Mesenchymal stem cell (in vitro differentiated cells and primary cell): ENCODE measurements around the gene RRAS2.
"Not testable (repeated sequence)": the region's sequence is repeated elsewhere in the genome, so short reads cannot be mapped to it uniquely, and the experiment has no call there.

Experiments used
- DNase-seq: peaks from one replicate; pipeline ENCODE4 v3.0.0-alpha.2; 2013
- H2AFZ ChIP-seq: one replicate; pipeline ENCODE4 v1.6.1; 2013; ENCODE audit warnings: low read depth, mild to moderate bottlenecking, control low read depth, inconsistent platforms, low read length, moderate library complexity
- H2AK5ac ChIP-seq: 2 replicates; pipeline ENCODE4 v1.6.1; 2013; ENCODE audit warnings: low read length, moderate library complexity, mild to moderate bottlenecking, inconsistent platforms; ENCODE audit not compliant: severe bottlenecking
- H2BK120ac ChIP-seq: one replicate; pipeline ENCODE4 v1.6.1; 2013; ENCODE audit warnings: low read depth, mild to moderate bottlenecking, inconsistent platforms, low read length, moderate library complexity
- H2BK12ac ChIP-seq, 2 experiments: one replicate each; pipeline ENCODE4 v1.6.1; 2013; ENCODE audit warnings: inconsistent platforms in 2 of 2, low read length in 2 of 2, mild to moderate bottlenecking in 2 of 2, moderate library complexity in 2 of 2, control low read depth in 1 of 2
- H2BK15ac ChIP-seq: one replicate; pipeline ENCODE4 v1.6.1; 2013; ENCODE audit warnings: mild to moderate bottlenecking, low read depth, inconsistent platforms; ENCODE audit not compliant: poor library complexity, severe bottlenecking
- H2BK5ac ChIP-seq: 2 replicates; pipeline ENCODE4 v1.6.1; 2013; ENCODE audit warnings: low read depth, mild to moderate bottlenecking, low read length, control low read depth, inconsistent platforms; ENCODE audit not compliant: poor library complexity, severe bottlenecking
- H3K14ac ChIP-seq, 2 experiments: one replicate each; pipeline ENCODE4 v1.6.1; 2013; ENCODE audit warnings: inconsistent platforms in 2 of 2, low read length in 2 of 2, control low read depth in 1 of 2, mild to moderate bottlenecking in 1 of 2, moderate library complexity in 1 of 2
- H3K18ac ChIP-seq, 2 experiments: one replicate each; pipeline ENCODE4 v1.6.1; 2013; ENCODE audit warnings: inconsistent platforms in 2 of 2, low read length in 2 of 2, control low read depth in 1 of 2, low read depth in 1 of 2, mild to moderate bottlenecking in 1 of 2
- H3K23ac ChIP-seq, 2 experiments: one replicate each; pipeline ENCODE4 v1.6.1; 2013; ENCODE audit warnings: inconsistent platforms in 2 of 2, low read length in 2 of 2, mild to moderate bottlenecking in 2 of 2, moderate library complexity in 2 of 2, control low read depth in 1 of 2
- H3K27ac ChIP-seq: 2 replicates; pipeline ENCODE4 v1.5.1; 2013; ENCODE audit warnings: mild to moderate bottlenecking, moderate library complexity, low read length, control low read depth, inconsistent platforms; ENCODE audit not compliant: poor library complexity, severe bottlenecking
- H3K27me3 ChIP-seq, 2 experiments: 2 replicates each; pipeline versions ENCODE4 v1.6.1 to v1.7.0; 2013; ENCODE audit warnings: low read length in 2 of 2, mild to moderate bottlenecking in 2 of 2, moderate library complexity in 2 of 2, control low read depth in 1 of 2, inconsistent platforms in 1 of 2; ENCODE audit not compliant: control insufficient read depth in 1 of 2, insufficient read depth in 1 of 2
- H3K36me3 ChIP-seq, 2 experiments: 2 replicates each; pipeline versions ENCODE4 v1.6.1 to v1.7.0; 2013; ENCODE audit warnings: low read length in 2 of 2, control low read depth in 1 of 2, inconsistent platforms in 1 of 2, low read depth in 1 of 2, mild to moderate bottlenecking in 1 of 2; ENCODE audit not compliant: insufficient read depth in 2 of 2, control insufficient read depth in 1 of 2
- H3K4ac ChIP-seq, 2 experiments: one replicate each; pipeline ENCODE4 v1.6.1; 2013; ENCODE audit warnings: inconsistent platforms in 2 of 2, low read length in 2 of 2, mild to moderate bottlenecking in 2 of 2, moderate library complexity in 2 of 2, control low read depth in 1 of 2, low read depth in 1 of 2
- H3K4me1 ChIP-seq: 2 replicates; pipeline ENCODE4 v1.6.1; 2013; ENCODE audit warnings: low read depth, low read length, control low read depth; ENCODE audit not compliant: control insufficient read depth, insufficient read depth
- H3K4me2 ChIP-seq: 2 replicates; pipeline ENCODE4 v1.6.1; 2013; ENCODE audit warnings: low read length, mild to moderate bottlenecking, inconsistent platforms; ENCODE audit not compliant: poor library complexity, severe bottlenecking
- H3K4me3 ChIP-seq, 2 experiments: 2 replicates each; pipeline versions ENCODE4 v1.5.1 to v1.7.0; 2013; ENCODE audit warnings: low read length in 2 of 2, mild to moderate bottlenecking in 2 of 2, control low read depth in 1 of 2, low read depth in 1 of 2; ENCODE audit not compliant: insufficient read depth in 1 of 2
- H3K79me1 ChIP-seq: replicated peaks from 2 replicates; pipeline ENCODE4 v1.6.1; 2013; ENCODE audit warnings: mild to moderate bottlenecking, control low read depth, low read length, inconsistent platforms; ENCODE audit not compliant: poor library complexity, severe bottlenecking
- H3K9ac ChIP-seq: 2 replicates; pipeline ENCODE4 v1.7.0; 2013; ENCODE audit warnings: mild to moderate bottlenecking, low read length, moderate library complexity
- H3K9me3 ChIP-seq: 2 replicates; pipeline ENCODE4 v1.7.0; 2013; ENCODE audit warnings: mild to moderate bottlenecking, low read length; ENCODE audit not compliant: control insufficient read depth
- H4K8ac ChIP-seq: one replicate; pipeline ENCODE4 v1.6.1; 2013; ENCODE audit warnings: inconsistent platforms, mild to moderate bottlenecking, low read length, moderate library complexity
- H4K91ac ChIP-seq: one replicate; pipeline ENCODE4 v1.6.1; 2013; ENCODE audit warnings: mild to moderate bottlenecking, low read length, inconsistent platforms
- WGBS: methylation state at CpG from one replicate; pipeline ENCODE4 v1.1.7; 2013; ENCODE audit warnings: mixed read lengths; 5-methylcytosine and 5-hydroxymethylcytosine counted together

Gene RRAS2

DNA sequence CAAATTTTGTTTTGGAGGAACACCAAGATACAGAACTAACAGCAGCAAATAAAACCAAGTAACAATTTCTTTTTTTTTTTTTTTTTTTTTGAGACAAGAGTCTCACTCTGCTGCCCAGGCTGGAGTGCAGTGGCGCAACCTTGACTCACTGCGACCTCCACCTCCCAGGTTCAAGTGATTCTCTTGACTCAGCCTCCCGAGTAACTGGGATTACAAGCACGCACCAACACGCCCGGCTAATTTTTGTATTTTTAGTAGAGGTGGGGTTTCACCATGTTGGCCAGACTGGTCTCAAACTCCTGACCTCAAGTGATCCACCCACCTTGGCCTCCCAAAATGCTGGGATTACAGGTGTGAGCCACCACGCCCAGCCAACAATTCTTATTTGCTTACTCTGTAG lies 4.4 kb downstream of the RRAS2 start:
- not testable (repeated sequence) for H3K4me2 ChIP-seq
- 90% methylated on average over 6 of the region's 7 CpGs for WGBS

DNA sequence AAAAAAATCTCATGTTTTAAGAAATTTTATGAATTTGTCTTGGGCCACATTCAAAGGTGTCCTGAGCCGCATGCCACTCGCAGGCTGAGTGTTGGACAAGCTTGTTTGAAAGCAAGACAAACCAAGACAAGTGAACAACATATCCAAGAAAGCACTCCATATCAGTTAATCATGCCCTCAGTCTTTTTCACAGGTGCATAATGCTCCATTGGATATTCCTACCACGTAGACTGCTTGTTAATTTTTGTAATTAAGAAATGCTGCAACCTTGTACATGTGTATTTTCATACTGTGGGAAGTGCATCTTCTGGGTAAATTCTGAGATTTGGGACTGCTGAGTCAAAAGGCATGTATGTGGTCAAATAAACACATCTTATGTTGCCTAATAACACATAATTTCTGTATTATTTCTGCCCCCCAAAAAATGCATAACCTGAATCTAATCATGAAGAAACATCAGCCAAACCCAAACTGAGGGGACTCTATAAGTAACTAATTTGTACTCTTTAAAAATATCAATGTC lies 8.2 kb downstream of the RRAS2 start:
- Histone ChIP-seq H3K4ac (no peak overlapping the region), H3K4me2 (no peak overlapping the region), H2BK120ac (no peak overlapping the region), H2BK5ac (no peak overlapping the region), H2BK12ac (no peak overlapping the region), H3K18ac (no peak overlapping the region), H3K9ac (no peak overlapping the region), H4K8ac (no peak overlapping the region), H3K36me3 (peaks cover 4 to 9% of the 10 kb centered on the region in 2 experiments), H2AK5ac (no peak overlapping the region), H3K9me3 (no peaks in the 10 kb centered on the region), H4K91ac (no peak overlapping the region), H3K79me1 (no peaks in the 10 kb centered on the region), H3K4me1 (peaks cover 2% of the 10 kb centered on the region), H3K27me3 (no peaks in the 10 kb centered on the region), H3K4me3 (no peak overlapping the region), H3K14ac (no peak overlapping the region), H3K27ac (no peak overlapping the region), H2BK15ac (no peak overlapping the region), H2AFZ (no peak overlapping the region), H3K23ac (no peak overlapping the region)
- 98% methylated on average over 2 of the region's 3 CpGs for WGBS
- DNase-seq, result no peak

More for the DNA sequence above, 4.4 kb downstream of the RRAS2 start:
- not testable (repeated sequence) for H3K36me3 ChIP-seq, H3K27me3 ChIP-seq, H3K4ac ChIP-seq, H3K9me3 ChIP-seq, H2BK15ac ChIP-seq, H4K91ac ChIP-seq, H3K27ac ChIP-seq, H2BK12ac ChIP-seq, H2AK5ac ChIP-seq, H3K79me1 ChIP-seq, DNase-seq, H3K9ac ChIP-seq, H2BK5ac ChIP-seq, H3K18ac ChIP-seq, H3K23ac ChIP-seq, H3K14ac ChIP-seq, H2BK120ac ChIP-seq, H2AFZ ChIP-seq, H4K8ac ChIP-seq, H3K4me1 ChIP-seq
- H3K4me3 ChIP-seq, result peak overlapping the region in 1 of 2 experiments; percentile 40

GRCh38 chr11:14350215-14350614 lies 8.8 kb downstream of the RRAS2 start:
- peaks cover 4 to 9% of the 10 kb centered on the region in 2 experiments for H3K36me3 ChIP-seq
- WGBS, result 89% methylated on average over 1 of the region's 2 CpGs

DNA sequence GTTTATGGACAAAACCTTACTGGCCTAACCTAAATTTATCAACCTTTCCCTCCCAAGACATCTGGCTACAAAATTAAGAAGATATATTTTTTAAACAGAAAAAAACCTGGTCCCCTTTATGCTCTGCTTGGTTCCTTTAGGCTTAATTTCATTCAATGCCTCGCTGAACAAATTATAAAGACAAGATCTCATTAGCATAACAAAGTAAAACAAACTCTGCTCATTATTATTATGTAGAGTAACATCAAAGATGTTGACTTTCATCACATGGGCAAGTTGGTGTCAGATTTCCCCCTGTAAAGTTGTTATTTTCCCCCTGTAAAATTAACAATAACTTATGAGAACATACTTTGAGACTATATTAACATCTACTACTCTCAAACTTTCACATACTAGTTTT lies 11.0 kb downstream of the RRAS2 start:
- Histone ChIP-seq H3K4ac (no peak overlapping the region), H2AFZ (no peak overlapping the region), H4K8ac (no peak overlapping the region), H2BK5ac (no peak overlapping the region), H3K4me2 (no peak overlapping the region), H3K18ac (no peak overlapping the region), H2BK12ac (no peak overlapping the region), H3K23ac (no peak overlapping the region), H3K27ac (no peak overlapping the region), H3K27me3 (no peaks in the 10 kb centered on the region), H3K4me1 (peaks cover 5% of the 10 kb centered on the region), H3K14ac (no peak overlapping the region), H3K4me3 (no peak overlapping the region), H2BK15ac (no peak overlapping the region), H4K91ac (no peak overlapping the region), H3K79me1 (no peaks in the 10 kb centered on the region), H3K36me3 (peaks cover 0 to 9% of the 10 kb centered on the region in 2 experiments), H2AK5ac (no peak overlapping the region), H2BK120ac (no peak overlapping the region), H3K9me3 (no peaks in the 10 kb centered on the region), H3K9ac (no peak overlapping the region)
- DNase-seq, result no peak
- WGBS, result no CpG with 5 or more reads among the region's 1 CpG

More at GRCh38 chr11:14350215-14350614, 8.8 kb downstream of the RRAS2 start:
- Histone ChIP-seq H3K14ac (no peak overlapping the region), H3K27me3 (no peaks in the 10 kb centered on the region), H3K18ac (no peak overlapping the region), H3K4me3 (no peak overlapping the region), H4K8ac (no peak overlapping the region), H2BK15ac (no peak overlapping the region), H3K4ac (no peak overlapping the region), H3K27ac (no peak overlapping the region), H3K9me3 (no peaks in the 10 kb centered on the region), H2AFZ (no peak overlapping the region), H2BK5ac (no peak overlapping the region), H3K23ac (no peak overlapping the region), H4K91ac (no peak overlapping the region), H3K79me1 (no peaks in the 10 kb centered on the region), H2BK12ac (no peak overlapping the region), H2BK120ac (no peak overlapping the region), H2AK5ac (no peak overlapping the region), H3K9ac (no peak overlapping the region), H3K4me2 (no peak overlapping the region), H3K4me1 (peaks cover 2% of the 10 kb centered on the region)
- DNase-seq, result no peak
